ENCODE results near the gene B3GNT5.

Gene B3GNT5

GRCh38 chr3:183222631-183223235 lies 30.3 kb upstream of the B3GNT5 start:
- H3K9me3 ChIP-seq (ENCODE audit: insufficient read depth, low read depth, low read length): no peaks in the 10 kb centered on the region
- no peak overlapping the region for H2AFZ ChIP-seq (ENCODE audit: low read length)
- TF ChIP-seq EZH2phosphoT487 (IDR thresholded peaks at IDR 0.05; ENCODE audit: borderline replicate concordance) (no peak), CTCF (conservative IDR thresholded peaks at IDR 0.05; ENCODE audit: low read length) (no peak)
- no peaks in the 10 kb centered on the region for H3K79me2 ChIP-seq (ENCODE audit: insufficient read depth, low read length)
- H4K20me1 ChIP-seq (ENCODE audit: insufficient read depth, low read length, poor library complexity, severe bottlenecking): no peaks in the 10 kb centered on the region
- peaks cover 3% of the 10 kb centered on the region for H3K4me1 ChIP-seq (ENCODE audit: insufficient read depth, low read length, poor library complexity, severe bottlenecking)
- no peak overlapping the region for H3K9ac ChIP-seq (ENCODE audit: low read depth, low read length, poor library complexity, severe bottlenecking)
- no peaks in the 10 kb centered on the region for H3K27me3 ChIP-seq (ENCODE audit: insufficient read depth, low read length, poor library complexity, severe bottlenecking)
- no peaks in the 10 kb centered on the region for H3F3A ChIP-seq (ENCODE audit: low read depth)
- no peaks in the 10 kb centered on the region for H3K9me2 ChIP-seq (replicated peaks; ENCODE audit: low read depth, low read length)
- H3K4me3 ChIP-seq (ENCODE audit: low read length, poor library complexity, severe bottlenecking): no peak overlapping the region
- no peaks in the 10 kb centered on the region for H3K36me3 ChIP-seq (ENCODE audit: insufficient read depth, low read length)
- H3K4me2 ChIP-seq (ENCODE audit: low read depth, low read length, poor library complexity, severe bottlenecking): no peak overlapping the region

- Histone ChIP-seq H4K20me1 (ENCODE audit: insufficient read depth, low read length, poor library complexity, severe bottlenecking) (no peaks in the 10 kb centered on the region), H3K9me3 (ENCODE audit: insufficient read depth, low read depth, low read length) (no peaks in the 10 kb centered on the region), H3K9ac (ENCODE audit: low read depth, low read length, poor library complexity, severe bottlenecking) (no peak overlapping the region), H3K27me3 (ENCODE audit: insufficient read depth, low read length, poor library complexity, severe bottlenecking) (no peaks in the 10 kb centered on the region), H3K4me3 (ENCODE audit: low read length, poor library complexity, severe bottlenecking) (no peak overlapping the region), H3K36me3 (ENCODE audit: insufficient read depth, low read length) (no peaks in the 10 kb centered on the region), H2AFZ (ENCODE audit: low read length) (no peak overlapping the region), H3K79me2 (ENCODE audit: insufficient read depth, low read length) (no peaks in the 10 kb centered on the region), H3K4me2 (ENCODE audit: low read depth, low read length, poor library complexity, severe bottlenecking) (no peak overlapping the region), H3F3A (ENCODE audit: low read depth) (no peaks in the 10 kb centered on the region), H3K4me1 (ENCODE audit: insufficient read depth, low read length, poor library complexity, severe bottlenecking) (peaks cover 3% of the 10 kb centered on the region), H3K9me2 (replicated peaks; ENCODE audit: low read depth, low read length) (no peaks in the 10 kb centered on the region)
- no peak for TF ChIP-seq CTCF (conservative IDR thresholded peaks at IDR 0.05; ENCODE audit: low read length)
- TF ChIP-seq EZH2phosphoT487 (IDR thresholded peaks at IDR 0.05; ENCODE audit: borderline replicate concordance): no peak
These were observed 28.7 kb upstream of the B3GNT5 start for GRCh38 chr3:183224180-183224970.

- Histone ChIP-seq H3K4me1 (ENCODE audit: insufficient read depth, low read length, poor library complexity, severe bottlenecking) (peaks cover 3% of the 10 kb centered on the region), H3K9ac (ENCODE audit: low read depth, low read length, poor library complexity, severe bottlenecking) (no peak overlapping the region), H3K4me3 (ENCODE audit: low read length, poor library complexity, severe bottlenecking) (no peak overlapping the region), H3K9me2 (replicated peaks; ENCODE audit: low read depth, low read length) (no peaks in the 10 kb centered on the region), H3K4me2 (ENCODE audit: low read depth, low read length, poor library complexity, severe bottlenecking) (no peak overlapping the region), H3K79me2 (ENCODE audit: insufficient read depth, low read length) (no peaks in the 10 kb centered on the region), H2AFZ (ENCODE audit: low read length) (no peak overlapping the region), H3K27me3 (ENCODE audit: insufficient read depth, low read length, poor library complexity, severe bottlenecking) (no peaks in the 10 kb centered on the region), H4K20me1 (ENCODE audit: insufficient read depth, low read length, poor library complexity, severe bottlenecking) (no peaks in the 10 kb centered on the region), H3K9me3 (ENCODE audit: insufficient read depth, low read depth, low read length) (no peaks in the 10 kb centered on the region), H3F3A (ENCODE audit: low read depth) (no peaks in the 10 kb centered on the region), H3K36me3 (ENCODE audit: insufficient read depth, low read length) (no peaks in the 10 kb centered on the region)
- TF ChIP-seq EZH2phosphoT487 (IDR thresholded peaks at IDR 0.05; ENCODE audit: borderline replicate concordance): no peak
- TF ChIP-seq CTCF (conservative IDR thresholded peaks at IDR 0.05; ENCODE audit: low read length): no peak
These were observed 26.6 kb upstream of the B3GNT5 start for GRCh38 chr3:183226333-183226890.
